ENCODE results near the gene C1QB. TPM values are rescaled to one million over a fixed set of nuclear protein-coding genes. Genes with fewer than 3 reads are reported as not detected.

The C1QB gene
- total RNA-seq, 4 donors from 2014 or later, result 252 to 592 (median 411) TPM

- no peaks in the 10 kb centered on the region for H3K9me3 ChIP-seq
- H3K27me3 ChIP-seq, result peaks cover 0 to 85% of the 10 kb centered on the region in 2 donors
- no peaks in the 10 kb centered on the region for H3K4me1 ChIP-seq
- DNase-seq (ENCODE audit: low spot score in 2 of 2), result no peak
- 32 to 35% methylated on average over 9 of the region's 9 CpGs for WGBS, 2 donors
- no peak overlapping the region for H3K27ac ChIP-seq
- TF ChIP-seq CTCF (IDR thresholded peaks at IDR 0.05), result no peak
- TF ChIP-seq POLR2A (IDR thresholded peaks at IDR 0.05), result no peak
- TF ChIP-seq EP300 (IDR thresholded peaks at IDR 0.05), result no peak
- H3K4me3 ChIP-seq, result no peak overlapping the region
- H3K36me3 ChIP-seq, result no peaks in the 10 kb centered on the region
Observed at GRCh38 chr1:22625262-22625925, 27.6 kb upstream of the C1QB start.

- no peak overlapping the region for H3K4me3 ChIP-seq
- H3K27me3 ChIP-seq, result peaks cover 0 to 74% of the 10 kb centered on the region in 2 donors
- 12 to 14% methylated on average over 20 of the region's 20 CpGs for WGBS, 2 donors
Observed at GRCh38 chr1:22626237-22627157, 26.5 kb upstream of the C1QB start.

GRCh38 chr1:22627331-22627730 lies 25.7 kb upstream of the C1QB start:
- H3K4me1 ChIP-seq, result no peaks in the 10 kb centered on the region
- H3K27me3 ChIP-seq, result peaks cover 0 to 68% of the 10 kb centered on the region in 2 donors
- no peak overlapping the region for H3K4me3 ChIP-seq
- H3K36me3 ChIP-seq, result no peaks in the 10 kb centered on the region
- 42 to 58% methylated on average over 5 of the region's 5 CpGs for WGBS, 2 donors
- DNase-seq (ENCODE audit: low spot score in 2 of 2), result no peak
- TF ChIP-seq CTCF (IDR thresholded peaks at IDR 0.05), result no peak
- TF ChIP-seq POLR2A (IDR thresholded peaks at IDR 0.05), result no peak
- TF ChIP-seq EP300 (IDR thresholded peaks at IDR 0.05), result no peak
- H3K27ac ChIP-seq, result no peak overlapping the region
- H3K9me3 ChIP-seq, result no peaks in the 10 kb centered on the region

More at GRCh38 chr1:22626237-22627157, 26.5 kb upstream of the C1QB start:
- H3K27ac ChIP-seq, result no peak overlapping the region
- TF ChIP-seq CTCF (IDR thresholded peaks at IDR 0.05) (no peak), POLR2A (IDR thresholded peaks at IDR 0.05) (no peak), EP300 (IDR thresholded peaks at IDR 0.05) (no peak)
- no peaks in the 10 kb centered on the region for H3K9me3 ChIP-seq
- no peak for DNase-seq (ENCODE audit: low spot score in 2 of 2)
- H3K4me1 ChIP-seq, result no peaks in the 10 kb centered on the region
- no peaks in the 10 kb centered on the region for H3K36me3 ChIP-seq

GRCh38 chr1:22628698-22629444 lies 24.2 kb upstream of the C1QB start:
- no peak for DNase-seq (ENCODE audit: low spot score in 2 of 2)
- H3K36me3 ChIP-seq, result no peaks in the 10 kb centered on the region
- H3K9me3 ChIP-seq, result no peaks in the 10 kb centered on the region
- H3K27ac ChIP-seq, result no peak overlapping the region
- TF ChIP-seq EP300 (IDR thresholded peaks at IDR 0.05) (no peak), CTCF (IDR thresholded peaks at IDR 0.05) (no peak), POLR2A (IDR thresholded peaks at IDR 0.05) (no peak)
- WGBS, 2 donors, result 45 to 48% methylated on average over 11 of the region's 11 CpGs
- H3K4me1 ChIP-seq, result no peaks in the 10 kb centered on the region
- H3K4me3 ChIP-seq, result no peak overlapping the region
- peaks cover 0 to 63% of the 10 kb centered on the region in 2 donors for H3K27me3 ChIP-seq
